Fibroblast of skin of right quadriceps (primary cell): Measurements from ENCODE around the gene HSPB7.
A peak's percentile ranks its signal among the peaks of the same experiment; 100 is the strongest.

ENCODE experiments used
- DNase-seq: peaks from one replicate; pipeline ENCODE4 v3.0.0-alpha.2; 2013

The HSPB7 gene

DNA sequence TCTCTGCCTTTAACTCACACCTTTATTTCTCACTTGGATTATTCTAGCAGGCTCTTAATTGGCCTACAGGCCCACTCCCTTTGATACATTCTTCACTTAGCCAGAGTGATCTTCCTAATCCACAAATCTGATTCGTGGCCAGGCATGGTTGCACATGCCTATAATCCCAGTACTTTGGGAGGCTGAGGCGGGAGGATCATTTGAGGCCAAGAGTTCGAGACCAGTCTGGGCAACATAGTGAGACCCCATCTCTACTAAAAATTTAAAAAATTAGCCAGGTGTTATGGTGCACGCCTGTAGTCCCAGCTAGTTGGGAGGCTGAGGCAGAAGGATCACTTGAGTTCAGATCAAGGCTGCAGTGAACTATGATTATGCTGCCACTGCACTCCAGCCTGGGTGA, 44.1 kb downstream of the HSPB7 start:
- DNase-seq, result no peak

DNA sequence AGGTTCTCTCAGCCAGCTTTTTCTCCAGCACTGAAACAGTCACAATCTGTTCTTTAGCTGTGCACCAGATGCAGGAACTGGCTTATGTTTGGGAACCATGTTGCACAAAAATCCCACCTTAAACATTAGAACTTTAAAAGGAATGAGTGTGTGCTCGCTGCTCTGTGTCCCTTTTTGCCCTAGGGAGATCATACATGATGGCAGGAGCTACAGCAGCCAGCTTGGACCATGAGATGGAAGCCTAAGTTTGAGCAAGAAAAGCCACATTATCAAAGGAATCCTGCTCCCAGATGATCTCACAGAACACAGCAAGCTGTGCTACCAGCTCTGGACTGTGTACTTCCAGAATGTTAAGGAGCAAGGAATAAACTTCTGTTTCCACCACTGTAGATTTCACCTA, 45.4 kb downstream of the HSPB7 start:
- DNase-seq, result no peak

DNA sequence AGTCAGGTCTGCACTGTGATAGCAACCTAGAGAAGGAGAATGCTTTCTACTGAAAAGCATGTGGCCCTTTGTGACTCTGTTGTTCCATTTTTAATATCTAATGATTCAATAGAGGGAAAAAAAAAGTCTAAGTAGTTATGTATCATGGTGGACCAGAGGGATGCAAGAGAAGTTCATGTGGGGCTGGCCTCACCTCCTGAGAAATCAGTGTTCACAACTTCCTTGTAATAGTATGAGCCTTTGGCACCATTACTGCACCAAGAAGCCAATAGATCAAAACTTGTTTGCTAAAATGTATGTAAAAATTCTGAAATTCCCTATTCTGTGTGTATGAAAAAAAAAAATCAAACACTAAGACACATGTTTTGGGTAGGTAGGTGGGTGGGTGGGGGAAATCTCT, 46.9 kb downstream of the HSPB7 start:
- no peak for DNase-seq

DNA sequence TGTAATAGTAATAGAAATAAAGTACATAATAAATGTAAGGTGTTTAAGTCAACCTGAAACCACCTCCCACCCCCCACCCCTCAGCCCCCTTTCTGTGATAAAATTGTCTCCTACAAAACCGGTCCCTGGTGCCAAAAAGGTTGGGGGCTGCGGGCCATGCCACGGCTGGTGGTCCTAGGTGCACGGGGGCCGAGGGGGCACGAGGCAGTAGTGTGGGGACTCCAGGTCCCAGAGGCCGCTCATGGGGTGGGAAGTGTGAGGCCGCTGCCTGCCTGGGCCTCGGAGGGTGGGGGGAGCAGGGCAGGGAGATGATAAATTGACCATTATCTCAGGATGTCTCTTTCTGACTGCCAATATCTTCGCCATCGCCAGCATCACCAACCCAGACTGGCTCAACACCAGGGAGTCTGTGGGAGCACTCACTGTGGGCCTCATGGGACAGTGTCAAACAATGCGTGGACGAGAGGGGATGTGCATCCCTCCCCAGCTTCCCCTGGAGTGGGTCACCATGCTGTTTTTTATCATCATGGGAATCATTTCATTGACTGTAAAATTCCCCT, 48.4 kb downstream of the HSPB7 start:
- DNase-seq, result no peak

DNA sequence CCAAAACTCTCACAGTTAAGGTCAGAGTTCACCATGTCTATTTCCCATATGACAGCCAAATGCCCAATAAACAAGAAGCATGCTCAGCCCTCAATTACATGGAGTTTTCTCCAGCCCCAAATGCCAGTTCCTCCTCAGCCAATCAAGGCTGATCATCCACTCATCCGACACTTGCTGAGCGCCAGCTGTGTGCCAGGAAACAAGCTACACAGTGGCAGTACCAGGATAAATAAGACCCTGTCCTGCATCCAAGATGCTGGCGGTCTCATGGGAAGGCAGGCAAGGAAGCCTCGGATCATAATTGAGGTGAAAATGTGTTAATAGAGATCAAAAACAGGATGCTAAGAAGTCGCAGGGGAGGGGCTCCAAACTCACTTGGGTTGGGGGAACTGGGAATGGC, 49.7 kb downstream of the HSPB7 start:
- no peak for DNase-seq

DNA sequence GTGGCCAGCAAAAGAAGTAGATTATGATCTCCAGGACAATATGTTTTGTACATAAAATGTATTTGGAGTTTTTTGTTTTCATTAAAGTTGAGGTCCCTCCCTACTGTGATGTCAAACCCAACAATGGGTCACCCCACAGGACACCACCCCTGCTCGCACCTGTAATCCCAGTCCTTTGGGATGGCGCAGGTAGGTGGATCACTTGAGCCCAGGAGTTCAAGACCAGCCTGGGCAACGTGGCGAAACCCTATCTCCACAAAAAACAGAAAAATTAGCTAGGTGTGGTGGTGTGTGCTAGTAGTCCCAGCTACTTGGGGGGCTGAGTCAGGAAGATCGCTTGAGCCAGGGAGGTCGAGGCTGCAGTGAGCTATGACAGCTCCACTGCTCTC, 50.9 kb downstream of the HSPB7 start:
- no peak for DNase-seq

DNA sequence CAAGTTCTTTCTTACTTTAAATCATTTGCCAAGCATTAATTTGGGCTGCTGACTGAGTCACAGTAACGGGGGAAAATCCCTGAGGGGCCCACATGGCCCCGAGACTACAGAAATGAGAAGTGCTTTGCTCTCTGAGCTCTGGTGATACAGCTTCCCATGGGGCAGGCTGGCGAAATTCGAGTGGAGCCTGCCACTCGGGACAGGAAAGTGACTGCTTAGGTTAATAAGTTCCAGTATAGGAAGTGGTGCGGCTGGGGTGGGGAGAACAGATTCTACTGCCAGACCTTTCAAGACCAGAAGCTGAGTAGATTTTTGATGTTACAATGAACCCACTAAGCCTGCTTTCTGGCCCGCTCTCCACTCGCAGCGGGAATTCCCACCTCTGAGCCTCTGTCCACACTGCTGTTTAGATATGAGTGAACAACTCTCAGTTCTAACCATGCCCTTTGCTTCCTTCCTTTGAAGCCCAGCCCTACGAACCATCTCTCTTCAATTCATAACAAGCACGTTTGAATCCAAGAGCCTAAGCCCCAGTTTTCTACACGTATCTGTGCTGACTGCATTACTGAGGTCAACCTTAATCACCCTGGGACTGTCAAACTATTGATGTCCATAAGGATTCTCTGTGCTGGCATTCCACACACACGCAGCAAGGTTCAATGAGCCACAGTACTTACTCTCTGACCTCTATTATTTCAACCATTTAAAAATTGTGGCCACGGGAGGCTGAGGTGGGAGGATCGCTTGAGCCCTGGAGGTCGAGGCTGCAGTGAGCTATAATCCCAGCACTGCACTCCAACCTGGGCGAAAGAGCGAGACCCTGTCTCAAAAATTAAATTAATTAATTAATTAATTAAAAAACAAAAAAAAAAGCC, 51.5 kb downstream of the HSPB7 start:
- peak; percentile 71 for DNase-seq

DNA sequence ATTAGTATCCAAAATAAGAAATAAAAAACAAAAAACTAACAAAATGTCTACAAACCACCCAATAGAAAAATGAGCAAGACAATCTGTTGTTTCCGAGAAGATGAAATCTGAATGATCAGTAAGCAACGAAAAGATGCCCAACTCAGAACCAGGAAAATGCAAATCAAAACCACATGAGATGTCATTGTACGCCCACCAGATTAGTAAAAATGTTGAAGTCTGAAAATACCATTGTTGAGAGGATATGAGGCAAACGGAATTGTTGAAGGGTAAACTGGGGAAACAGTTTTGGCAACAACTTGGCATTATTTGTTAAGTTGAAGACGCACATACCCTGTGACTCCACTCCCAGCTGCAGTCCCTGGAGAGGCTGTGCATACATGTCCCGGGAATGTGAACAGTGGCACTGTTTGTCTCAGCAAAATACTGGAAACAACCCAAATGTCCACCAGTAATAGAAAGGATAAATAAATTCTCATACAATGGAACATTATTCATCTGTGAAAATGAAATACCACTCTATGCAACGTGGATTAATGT, 52.5 kb downstream of the HSPB7 start:
- peak; percentile 78 for DNase-seq
